ENCODE data around the gene PDS5A. TPM values are rescaled to one million over a fixed set of nuclear protein-coding genes. Genes with fewer than 3 reads are reported as not detected.
"Not testable (repeated sequence)": the region's sequence is repeated elsewhere in the genome, so short reads cannot be mapped to it uniquely, and the experiment has no call there.

The PDS5A gene, protein sequence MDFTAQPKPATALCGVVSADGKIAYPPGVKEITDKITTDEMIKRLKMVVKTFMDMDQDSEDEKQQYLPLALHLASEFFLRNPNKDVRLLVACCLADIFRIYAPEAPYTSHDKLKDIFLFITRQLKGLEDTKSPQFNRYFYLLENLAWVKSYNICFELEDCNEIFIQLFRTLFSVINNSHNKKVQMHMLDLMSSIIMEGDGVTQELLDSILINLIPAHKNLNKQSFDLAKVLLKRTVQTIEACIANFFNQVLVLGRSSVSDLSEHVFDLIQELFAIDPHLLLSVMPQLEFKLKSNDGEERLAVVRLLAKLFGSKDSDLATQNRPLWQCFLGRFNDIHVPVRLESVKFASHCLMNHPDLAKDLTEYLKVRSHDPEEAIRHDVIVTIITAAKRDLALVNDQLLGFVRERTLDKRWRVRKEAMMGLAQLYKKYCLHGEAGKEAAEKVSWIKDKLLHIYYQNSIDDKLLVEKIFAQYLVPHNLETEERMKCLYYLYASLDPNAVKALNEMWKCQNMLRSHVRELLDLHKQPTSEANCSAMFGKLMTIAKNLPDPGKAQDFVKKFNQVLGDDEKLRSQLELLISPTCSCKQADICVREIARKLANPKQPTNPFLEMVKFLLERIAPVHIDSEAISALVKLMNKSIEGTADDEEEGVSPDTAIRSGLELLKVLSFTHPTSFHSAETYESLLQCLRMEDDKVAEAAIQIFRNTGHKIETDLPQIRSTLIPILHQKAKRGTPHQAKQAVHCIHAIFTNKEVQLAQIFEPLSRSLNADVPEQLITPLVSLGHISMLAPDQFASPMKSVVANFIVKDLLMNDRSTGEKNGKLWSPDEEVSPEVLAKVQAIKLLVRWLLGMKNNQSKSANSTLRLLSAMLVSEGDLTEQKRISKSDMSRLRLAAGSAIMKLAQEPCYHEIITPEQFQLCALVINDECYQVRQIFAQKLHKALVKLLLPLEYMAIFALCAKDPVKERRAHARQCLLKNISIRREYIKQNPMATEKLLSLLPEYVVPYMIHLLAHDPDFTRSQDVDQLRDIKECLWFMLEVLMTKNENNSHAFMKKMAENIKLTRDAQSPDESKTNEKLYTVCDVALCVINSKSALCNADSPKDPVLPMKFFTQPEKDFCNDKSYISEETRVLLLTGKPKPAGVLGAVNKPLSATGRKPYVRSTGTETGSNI (N-terminal part only)
- 10 to 100 TPM; 24.4 to 42.6 (median 28.9) TPM for total RNA-seq
- polyA plus RNA-seq, result 10 to 100 TPM; 12.1 to 12.2 TPM

DNA sequence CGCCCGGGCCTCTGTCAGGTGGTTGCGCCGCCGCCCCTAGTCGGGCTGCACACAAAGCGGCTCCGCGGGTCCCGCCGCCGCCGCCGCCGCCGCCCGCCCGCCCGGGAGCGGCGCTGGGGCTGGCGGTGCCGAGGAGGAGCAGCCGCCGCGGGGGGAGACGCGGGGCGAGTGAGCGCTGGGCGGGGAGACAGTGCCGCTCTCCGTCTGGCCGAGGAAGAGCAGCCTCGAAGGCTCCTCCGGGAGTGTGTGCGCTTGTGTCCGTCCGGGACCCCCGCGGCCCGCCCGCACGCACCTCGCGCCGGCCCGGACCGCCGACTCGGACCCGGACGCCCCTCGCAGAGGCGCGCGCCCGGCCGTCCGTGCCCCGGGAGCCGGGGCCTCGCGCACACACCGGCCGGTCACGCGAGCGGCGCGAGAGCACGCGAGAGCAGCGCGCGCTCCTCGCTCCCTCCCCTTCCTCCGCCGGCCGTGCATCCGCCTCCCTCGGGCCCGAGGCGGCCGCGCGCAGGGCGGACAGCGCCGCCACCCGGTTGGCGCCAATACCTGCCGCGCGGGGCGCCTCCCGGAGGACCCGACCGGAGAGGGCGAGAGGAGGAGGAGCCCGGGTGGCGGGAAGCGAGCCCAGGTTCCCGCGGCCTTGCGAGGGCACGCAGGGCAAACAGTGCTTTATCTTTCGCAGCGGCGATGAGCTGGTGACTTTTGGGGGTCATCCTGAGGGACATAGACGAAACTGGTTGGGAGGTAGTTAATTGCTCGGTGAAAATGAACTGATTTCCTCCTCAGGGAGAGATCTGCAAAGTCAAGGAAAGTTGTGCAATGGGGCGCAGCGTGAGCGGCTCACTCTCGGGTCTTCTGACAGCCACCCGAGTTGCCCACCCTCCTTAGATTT is at the start of gene PDS5A:
TSS of gene PDS5A (minus strand) at position 423 of the 889 bp plus-strand sequence. CDS start 1,334 bp downstream, outside the sequence.
- TF ChIP-seq, protein P1, sequence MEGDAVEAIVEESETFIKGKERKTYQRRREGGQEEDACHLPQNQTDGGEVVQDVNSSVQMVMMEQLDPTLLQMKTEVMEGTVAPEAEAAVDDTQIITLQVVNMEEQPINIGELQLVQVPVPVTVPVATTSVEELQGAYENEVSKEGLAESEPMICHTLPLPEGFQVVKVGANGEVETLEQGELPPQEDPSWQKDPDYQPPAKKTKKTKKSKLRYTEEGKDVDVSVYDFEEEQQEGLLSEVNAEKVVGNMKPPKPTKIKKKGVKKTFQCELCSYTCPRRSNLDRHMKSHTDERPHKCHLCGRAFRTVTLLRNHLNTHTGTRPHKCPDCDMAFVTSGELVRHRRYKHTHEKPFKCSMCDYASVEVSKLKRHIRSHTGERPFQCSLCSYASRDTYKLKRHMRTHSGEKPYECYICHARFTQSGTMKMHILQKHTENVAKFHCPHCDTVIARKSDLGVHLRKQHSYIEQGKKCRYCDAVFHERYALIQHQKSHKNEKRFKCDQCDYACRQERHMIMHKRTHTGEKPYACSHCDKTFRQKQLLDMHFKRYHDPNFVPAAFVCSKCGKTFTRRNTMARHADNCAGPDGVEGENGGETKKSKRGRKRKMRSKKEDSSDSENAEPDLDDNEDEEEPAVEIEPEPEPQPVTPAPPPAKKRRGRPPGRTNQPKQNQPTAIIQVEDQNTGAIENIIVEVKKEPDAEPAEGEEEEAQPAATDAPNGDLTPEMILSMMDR (IDR thresholded peaks at IDR 0.05), result peak; percentile 78 to 84 (median 81)
- 1% methylated on average over 55 to 117 of the region's 117 CpGs for WGBS, 2 donors
- ATAC-seq (peak; percentile 88 to 94 (median 90)), FAIRE-seq (no peak), DNase-seq (peak; percentile 87 to 96 (median 92))
- peaks cover 7 to 20% (median 9%) of the 10 kb centered on the region in 3 donors for H3K4me1 ChIP-seq
- peak within 1 kb of the TSS; percentile 72 to 93 (median 86) for H3K27ac ChIP-seq
- no peaks in the 10 kb centered on the region for H3K27me3 ChIP-seq
- peaks cover 0 to 13% (median 5%) of the 10 kb centered on the region in 3 donors for H3K36me3 ChIP-seq
- H3K9me3 ChIP-seq, result peaks cover 0 to 3% (median 0%) of the 10 kb centered on the region in 4 donors
- H3K4me3 ChIP-seq, result peak within 1 kb of the TSS; percentile 61 to 97 (median 95)
- intact Hi-C loops (cut with DNase I), result loop anchor here in 1 of 3 donors (10.0 kb wide), 1 partner anchor 283 kb away; the partner anchor contains the start of gene UBE2K

DNA sequence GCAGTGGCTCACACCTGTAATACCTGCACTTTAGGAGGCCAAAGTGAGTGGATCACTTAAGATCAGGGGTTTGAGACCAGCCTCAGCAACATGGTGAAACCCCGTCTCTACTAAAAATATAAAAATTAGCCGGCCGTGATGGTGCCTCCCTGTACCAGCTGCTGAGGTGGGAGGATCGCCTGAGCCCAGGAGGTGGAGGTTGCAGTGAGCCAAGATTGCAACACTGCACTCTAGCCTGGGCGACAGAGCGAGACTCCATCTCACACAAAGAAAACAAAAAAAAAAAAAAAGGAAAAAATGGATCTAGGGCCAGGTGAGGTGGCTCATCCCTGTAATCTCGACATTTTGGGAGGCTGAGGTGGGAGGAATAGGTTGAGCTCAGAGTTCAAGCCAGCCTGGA is 46.3 kb upstream of the PDS5A start:
- FAIRE-seq; DNase-seq; H3K4me1 ChIP-seq; H3K9me3 ChIP-seq; H3K36me3 ChIP-seq; intact Hi-C loops (cut with DNase I); H3K27me3 ChIP-seq; H3K4me3 ChIP-seq; ATAC-seq; H3K27ac ChIP-seq: not testable (repeated sequence)
- WGBS, 2 donors, result 85% methylated on average over 7 of the region's 7 CpGs; no CpG with 5 or more reads in 1 of the 2 donors

DNA sequence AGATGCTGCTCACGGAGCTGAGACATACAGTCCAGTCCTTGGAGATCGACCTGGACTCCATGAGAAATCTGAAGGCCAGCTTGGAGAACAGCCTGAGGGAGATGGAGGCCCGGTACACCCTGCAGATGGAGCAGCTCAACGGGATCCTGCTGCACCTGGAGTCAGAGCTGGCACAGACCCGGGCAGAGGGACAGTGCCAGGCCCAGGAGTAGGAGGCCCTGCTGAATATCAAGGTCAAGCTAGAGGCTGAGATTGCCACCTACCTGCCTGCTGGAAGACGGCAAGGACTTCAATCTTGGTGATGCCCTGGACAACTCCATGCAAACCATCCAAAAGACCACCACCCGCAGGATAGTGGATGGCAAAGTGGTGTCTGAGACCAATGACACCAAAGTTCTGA is 43.4 kb upstream of the PDS5A start:
- peak; percentile 43 to 73 (median 62) for DNase-seq
- H3K4me1 ChIP-seq; H3K4me3 ChIP-seq; H3K9me3 ChIP-seq; FAIRE-seq; H3K27me3 ChIP-seq; H3K27ac ChIP-seq; H3K36me3 ChIP-seq; intact Hi-C loops (cut with DNase I): not testable (repeated sequence)
- 42 to 47% methylated on average over 7 of the region's 7 CpGs for WGBS, 2 donors
- peak in 2 of 4 donors; percentile 68 to 76 for ATAC-seq

DNA sequence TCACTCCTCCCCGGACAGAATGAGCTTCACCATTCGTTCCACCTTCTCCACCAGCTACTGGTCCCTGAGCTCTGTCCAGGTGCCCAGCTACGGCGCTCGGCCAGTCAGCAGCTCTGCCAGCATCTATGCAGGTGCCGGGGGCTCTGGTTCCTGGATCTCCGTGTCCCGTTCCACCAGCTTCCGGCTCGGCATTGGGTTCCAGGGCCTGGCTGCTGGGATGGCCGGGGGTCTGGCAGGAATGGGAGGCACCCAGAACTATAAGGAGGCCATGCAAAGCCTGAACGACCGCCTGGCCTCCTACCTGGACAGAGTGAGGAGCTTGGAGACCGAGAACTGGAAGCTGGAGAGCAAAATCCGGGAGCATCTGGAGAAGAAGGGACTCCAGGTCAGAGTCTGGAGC is 42.5 kb upstream of the PDS5A start:
- WGBS, 2 donors, result 93% methylated on average over 15 of the region's 15 CpGs
- ATAC-seq, result no peak
- intact Hi-C loops (cut with DNase I), result no loop called here
- FAIRE-seq, result no peak
- H3K4me3 ChIP-seq, result no peak overlapping the region
- H3K9me3 ChIP-seq, result no peaks in the 10 kb centered on the region
- H3K4me1 ChIP-seq, result no peaks in the 10 kb centered on the region
- peak in 1 of 6 donors; percentile 50 for DNase-seq
- H3K27me3 ChIP-seq, result no peaks in the 10 kb centered on the region
- no peaks in the 10 kb centered on the region for H3K36me3 ChIP-seq
- no peak overlapping the region for H3K27ac ChIP-seq
- TF ChIP-seq, protein P1 (IDR thresholded peaks at IDR 0.05), result no peak

DNA sequence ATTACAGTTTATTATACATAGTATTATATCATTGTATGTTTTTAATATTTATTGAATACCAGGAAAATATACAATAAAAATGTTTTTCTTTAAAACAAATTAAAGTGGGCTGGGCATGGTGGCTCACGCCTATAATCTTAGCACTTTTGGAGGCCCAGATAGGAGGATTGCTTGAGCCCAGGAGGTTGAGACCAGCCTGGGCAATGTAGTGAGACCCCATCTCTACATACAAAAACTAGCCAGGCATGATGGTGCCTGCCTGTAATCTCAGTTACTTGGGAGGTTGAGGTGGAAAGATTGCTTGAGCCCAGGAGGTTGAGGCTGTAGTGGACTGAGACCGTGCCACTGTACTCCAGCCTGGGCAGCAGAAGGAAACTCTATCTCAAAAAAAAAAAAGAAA is 38.3 kb upstream of the PDS5A start:
- ATAC-seq (no peak), FAIRE-seq (no peak), DNase-seq (no peak)
- WGBS, 2 donors, result 89 to 90% methylated on average over 2 of the region's 2 CpGs
- H3K4me3 ChIP-seq, result no peak overlapping the region
- no peaks in the 10 kb centered on the region for H3K27me3 ChIP-seq
- no peaks in the 10 kb centered on the region for H3K36me3 ChIP-seq
- no peaks in the 10 kb centered on the region for H3K4me1 ChIP-seq
- H3K9me3 ChIP-seq, result no peaks in the 10 kb centered on the region
- TF ChIP-seq, protein P1 (IDR thresholded peaks at IDR 0.05), result no peak
- no peak overlapping the region for H3K27ac ChIP-seq
- intact Hi-C loops (cut with DNase I), result no loop called here

Data from pancreas (tissue), 10 donors.